Measurements from ENCODE around the gene ABCB11. TPM values are rescaled to one million over a fixed set of nuclear protein-coding genes. Genes with fewer than 3 reads are reported as not detected.

Gene ABCB11
- total and polyA plus RNA-seq, 10 donors: 0.03 to 0.32 (median 0.12) TPM; not detected in 3

GRCh38 chr2:169038338-169038757 is 7.2 kb upstream of the ABCB11 start:
- Histone ChIP-seq H3K27ac (peak overlapping the region in 4 of 8 donors; percentile 41 to 70 (median 44)), H3K27me3 (replicated peaks in 1 of 7) (no peaks in the 10 kb centered on the region), H3K9me3 (peaks cover 0 to 23% (median 13%) of the 10 kb centered on the region in 8 donors), H3K4me1 (peaks cover 0 to 38% (median 3%) of the 10 kb centered on the region in 6 donors), H3K4me3 (no peak overlapping the region), H3K36me3 (no peaks in the 10 kb centered on the region)
- no peak for TF ChIP-seq POLR2AphosphoS5 (IDR thresholded peaks at IDR 0.05)
- TF ChIP-seq POLR2A (IDR thresholded peaks at IDR 0.05): no peak
- no peak for TF ChIP-seq CTCF (IDR thresholded peaks at IDR 0.05 in 8 of 11, conservative IDR thresholded peaks at IDR 0.05 in 3 of 11)
- 19 to 60% (median 48%) methylated on average over 2 of the region's 2 CpGs for WGBS, 5 donors
- intact Hi-C loops (cut with DNase I; ENCODE audit: low total_unique reads): no loop called here
- DNase-seq: no peak

- WGBS, 5 donors: 49 to 62% (median 56%) methylated on average over 4 of the region's 4 CpGs
- Histone ChIP-seq H3K4me1 (peaks cover 0 to 38% (median 3%) of the 10 kb centered on the region in 6 donors), H3K27me3 (replicated peaks in 1 of 7) (no peaks in the 10 kb centered on the region), H3K9me3 (peaks cover 0 to 18% (median 9%) of the 10 kb centered on the region in 8 donors), H3K27ac (peak overlapping the region in 3 of 8 donors; percentile 12 to 70 (median 33)), H3K36me3 (no peaks in the 10 kb centered on the region), H3K4me3 (no peak overlapping the region)
- TF ChIP-seq POLR2AphosphoS5 (IDR thresholded peaks at IDR 0.05): no peak
- TF ChIP-seq CTCF (IDR thresholded peaks at IDR 0.05 in 8 of 11, conservative IDR thresholded peaks at IDR 0.05 in 3 of 11): no peak
- TF ChIP-seq POLR2A (IDR thresholded peaks at IDR 0.05): no peak
- intact Hi-C loops (cut with DNase I; ENCODE audit: low total_unique reads): no loop called here
- DNase-seq: no peak
These were observed 5.8 kb upstream of the ABCB11 start for GRCh38 chr2:169036736-169037440.

GRCh38 chr2:169035887-169036286 is 4.8 kb upstream of the ABCB11 start:
- no peaks in the 10 kb centered on the region for H3K36me3 ChIP-seq
- H3K9me3 ChIP-seq: peaks cover 0 to 16% (median 9%) of the 10 kb centered on the region in 8 donors
- intact Hi-C loops (cut with DNase I; ENCODE audit: low total_unique reads): no loop called here
- no peak overlapping the region for H3K4me3 ChIP-seq
- peaks cover 0 to 38% (median 3%) of the 10 kb centered on the region in 6 donors for H3K4me1 ChIP-seq
- no peak overlapping the region for H3K27ac ChIP-seq
- TF ChIP-seq POLR2AphosphoS5 (IDR thresholded peaks at IDR 0.05) (no peak), POLR2A (IDR thresholded peaks at IDR 0.05) (no peak), CTCF (IDR thresholded peaks at IDR 0.05 in 8 of 11, conservative IDR thresholded peaks at IDR 0.05 in 3 of 11) (no peak)
- WGBS, 5 donors: 74 to 94% (median 88%) methylated on average over 1 of the region's 1 CpG
- H3K27me3 ChIP-seq (replicated peaks in 1 of 7): no peaks in the 10 kb centered on the region
- no peak for DNase-seq

GRCh38 chr2:169034984-169035544 is 3.9 kb upstream of the ABCB11 start:
- intact Hi-C loops (cut with DNase I; ENCODE audit: low total_unique reads): no loop called here
- Histone ChIP-seq H3K27me3 (replicated peaks in 1 of 7) (no peaks in the 10 kb centered on the region), H3K4me3 (no peak overlapping the region), H3K27ac (no peak overlapping the region), H3K36me3 (no peaks in the 10 kb centered on the region), H3K9me3 (peaks cover 0 to 16% (median 9%) of the 10 kb centered on the region in 8 donors), H3K4me1 (peaks cover 0 to 37% (median 3%) of the 10 kb centered on the region in 6 donors)
- DNase-seq: no peak
- TF ChIP-seq POLR2A (IDR thresholded peaks at IDR 0.05) (no peak), CTCF (IDR thresholded peaks at IDR 0.05 in 8 of 11, conservative IDR thresholded peaks at IDR 0.05 in 3 of 11) (no peak), POLR2AphosphoS5 (IDR thresholded peaks at IDR 0.05) (no peak)

Data from spleen (tissue), 11 donors.